Measurements from ENCODE around the gene TBC1D23. TPM values are rescaled to one million over a fixed set of nuclear protein-coding genes. Genes with fewer than 3 reads are reported as not detected.

The TBC1D23 gene
- total and polyA plus RNA-seq, 5 donors from 2014 or later = 17.8 to 40.2 (median 20.7) TPM

DNA sequence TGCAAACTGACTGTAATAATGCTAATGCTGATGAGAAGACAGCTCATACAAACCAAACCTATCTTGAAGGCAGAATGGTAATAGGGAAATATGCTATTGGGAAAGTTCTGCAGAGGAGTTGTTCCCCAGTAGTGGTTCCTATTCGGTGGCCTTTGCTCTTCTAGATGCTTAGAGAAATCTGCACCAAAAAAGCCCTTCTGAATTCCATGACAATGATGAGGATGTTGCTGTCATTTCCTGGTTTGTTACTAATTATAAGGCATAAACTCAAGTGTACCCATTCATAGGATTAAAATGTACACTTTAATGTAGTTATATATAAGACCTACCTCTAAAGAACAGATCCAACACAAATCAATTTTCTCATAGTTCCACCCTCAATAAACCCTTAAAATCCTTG lies 110.0 kb downstream of the TBC1D23 start:
- H3K9me3 ChIP-seq (ENCODE audit: control insufficient read depth in 2 of 2, low read length in 2 of 2) = no peaks in the 10 kb centered on the region
- H3K9me3 Mint-ChIP-seq = no peaks in the 10 kb centered on the region
- no peaks in the 10 kb centered on the region for H3K27me3 ChIP-seq (ENCODE audit: control insufficient read depth, insufficient read depth, low read length)
- no peaks in the 10 kb centered on the region for H3K27me3 Mint-ChIP-seq
- no peak overlapping the region for H3K4me3 Mint-ChIP-seq
- peaks cover 68% of the 10 kb centered on the region for H3K36me3 ChIP-seq (ENCODE audit: control insufficient read depth, insufficient read depth, low read length)
- H3K27ac Mint-ChIP-seq = no peak overlapping the region
- no peak overlapping the region for H3K4me3 ChIP-seq (ENCODE audit: low read depth, low read length)
- no peak overlapping the region for H3K27ac ChIP-seq (ENCODE audit: insufficient read depth, low read length, poor library complexity, severe bottlenecking)
- no peaks in the 10 kb centered on the region for H3K4me1 ChIP-seq (ENCODE audit: control insufficient read depth, insufficient read depth, low read length, poor library complexity, severe bottlenecking)
- peaks cover 0 to 8% (median 5%) of the 10 kb centered on the region in 4 donors for H3K4me1 Mint-ChIP-seq
- no peak for ATAC-seq (ENCODE audit: low read depth in 2 of 2)
- no peak for DNase-seq
- H3K36me3 Mint-ChIP-seq = peaks cover 42% of the 10 kb centered on the region

DNA sequence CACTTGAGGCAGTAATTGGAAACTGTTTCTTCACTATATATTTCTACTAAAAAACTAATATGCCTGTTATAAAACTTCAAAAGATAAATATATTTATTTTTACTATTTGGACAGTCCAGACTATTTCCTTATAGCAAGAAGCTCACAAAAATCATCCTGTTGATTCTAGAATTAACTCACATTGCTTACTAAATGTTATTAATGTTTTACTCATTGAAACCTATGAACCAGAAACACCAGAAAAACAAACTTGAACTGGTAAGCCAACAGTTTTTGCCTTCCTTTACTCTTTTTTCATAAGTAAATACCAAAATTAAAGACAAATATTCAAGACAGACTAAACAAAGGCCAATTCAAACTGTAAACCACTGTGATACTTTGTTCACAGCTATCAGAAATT lies 113.7 kb downstream of the TBC1D23 start:
- H3K4me3 Mint-ChIP-seq = no peak overlapping the region
- Histone ChIP-seq H3K9me3 (ENCODE audit: control insufficient read depth in 2 of 2, low read length in 2 of 2) (no peaks in the 10 kb centered on the region), H3K27me3 (ENCODE audit: control insufficient read depth, insufficient read depth, low read length) (no peaks in the 10 kb centered on the region), H3K4me1 (ENCODE audit: control insufficient read depth, insufficient read depth, low read length, poor library complexity, severe bottlenecking) (no peaks in the 10 kb centered on the region), H3K36me3 (ENCODE audit: control insufficient read depth, insufficient read depth, low read length) (peaks cover 68% of the 10 kb centered on the region), H3K27ac (ENCODE audit: insufficient read depth, low read length, poor library complexity, severe bottlenecking) (no peak overlapping the region), H3K4me3 (ENCODE audit: low read depth, low read length) (no peak overlapping the region)
- H3K27ac Mint-ChIP-seq = no peak overlapping the region
- no peaks in the 10 kb centered on the region for H3K27me3 Mint-ChIP-seq
- H3K9me3 Mint-ChIP-seq = no peaks in the 10 kb centered on the region
- peaks cover 0 to 13% (median 5%) of the 10 kb centered on the region in 4 donors for H3K4me1 Mint-ChIP-seq
- H3K36me3 Mint-ChIP-seq = peaks cover 34% of the 10 kb centered on the region
- no peak for DNase-seq
- no peak for ATAC-seq (ENCODE audit: low read depth in 2 of 2)

Other genes starting within 250 kb of the TBC1D23 start
- gene FILIP1L, start 146.5 kb upstream of the TBC1D23 start, total RNA-seq = 0.37 TPM
- 1 to 10 TPM in 1 of 4 donors, under 1 TPM in 1, not detected in 2; 0.65 to 1.0 TPM for gene FILIP1L, start 146.5 kb upstream of the TBC1D23 start, polyA plus RNA-seq
- 26.1 TPM for gene NIT2, start 73.8 kb downstream of the TBC1D23 start, total RNA-seq
- gene NIT2, start 73.8 kb downstream of the TBC1D23 start, polyA plus RNA-seq = 10 to 100 TPM; 35.7 to 49.4 (median 44.9) TPM
- gene TOMM70, start 140.1 kb downstream of the TBC1D23 start, total RNA-seq = 26.0 TPM
- gene TOMM70, start 140.1 kb downstream of the TBC1D23 start, polyA plus RNA-seq = 10 to 100 TPM; 12.4 to 22.2 (median 17.0) TPM
- gene LNP1, start 140.5 kb downstream of the TBC1D23 start, total RNA-seq = 0.74 TPM
- gene LNP1, start 140.5 kb downstream of the TBC1D23 start, polyA plus RNA-seq = 1 to 10 TPM in 1 of 4 donors, under 1 TPM in 3; 0.73 to 2.0 (median 0.91) TPM
- gene TMEM45A, start 231.6 kb downstream of the TBC1D23 start, total RNA-seq = 0.39 TPM
- gene TMEM45A, start 231.6 kb downstream of the TBC1D23 start, polyA plus RNA-seq = not detected